Measurements from ENCODE around the gene POLD4.
A peak's percentile ranks its signal among the peaks of the same experiment; 100 is the strongest.

DNA sequence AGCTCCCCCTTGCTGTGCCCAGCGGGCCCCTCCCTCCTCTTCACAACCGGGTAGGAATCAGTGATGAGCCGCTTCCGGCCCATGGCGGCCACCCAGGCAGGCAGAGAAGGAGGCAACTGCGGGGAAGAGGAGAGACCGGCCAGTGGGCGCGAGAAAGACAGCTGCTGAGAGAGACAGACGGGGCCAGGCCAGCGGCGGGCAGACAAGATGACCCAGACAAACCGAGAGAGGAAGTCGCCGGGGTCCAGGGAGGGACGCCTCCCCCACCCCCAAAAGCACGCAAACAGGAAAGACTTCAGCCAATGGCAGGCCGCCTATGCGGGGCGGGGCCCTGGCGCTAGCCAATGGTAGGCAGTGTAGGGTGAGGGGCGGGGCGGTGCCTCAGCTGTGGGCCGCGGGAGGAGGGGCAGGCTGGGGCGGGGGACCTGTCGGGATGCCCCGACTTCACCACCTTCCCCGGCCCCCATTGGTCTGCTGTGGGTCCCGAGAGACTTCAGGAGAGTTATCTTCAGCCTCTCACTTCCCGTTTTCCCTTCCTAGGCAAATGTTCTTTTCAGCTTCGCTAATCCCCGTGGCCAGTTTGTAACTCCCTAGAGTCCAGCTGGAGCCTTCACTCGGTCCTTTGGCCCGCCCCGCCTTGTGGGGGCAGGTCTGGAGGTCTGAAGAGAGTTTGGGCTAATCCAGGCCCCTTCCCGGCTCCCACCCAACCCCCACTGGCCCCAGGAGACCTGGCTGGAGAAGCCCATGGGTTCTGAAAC is at the start of gene POLD4:
- TF ChIP-seq POLR2A (IDR thresholded peaks at IDR 0.05) (peak in 1 of 2 donors; percentile 89), CTCF (IDR thresholded peaks at IDR 0.05) (no peak)
